GM23248 (cell line): ENCODE results near the gene C10orf88.

Experiments
- EZH2 ChIP-seq: fragments of 200-600 bp; sonication (generic); IDR thresholded peaks from 2 replicates; pipeline ENCODE4 v1.6.1; 2018; ENCODE audit warnings: antibody characterized with exemption, mild to moderate bottlenecking; ENCODE audit not compliant: insufficient read depth, poor library complexity, severe bottlenecking
- EZH2phosphoT487 ChIP-seq: fragments of 200-600 bp; sonication (generic); IDR thresholded peaks from 2 replicates; pipeline ENCODE4 v1.6.1; 2018; ENCODE audit warnings: antibody characterized with exemption, moderate library complexity, mild to moderate bottlenecking, low read depth; ENCODE audit not compliant: insufficient read depth

- TF ChIP-seq EZH2phosphoT487 (no peak), EZH2 (no peak)
Observed at GRCh38 chr10:122974543-122975064, 20.6 kb upstream of the C10orf88 start.
